Natural killer cell (primary cell): ENCODE measurements around the gene ATP1B4. TPM values are rescaled to one million over a fixed set of nuclear protein-coding genes. Genes with fewer than 3 reads are reported as not detected.
"Not testable (repeated sequence)": the region's sequence is repeated elsewhere in the genome, so short reads cannot be mapped to it uniquely, and the experiment has no call there.

Source experiments
- ATAC-seq, 3 donors: fragments of 150-1000 bp in 2 of 3; fragments of 200-7000 bp in 1 of 3; cut with Tn5 transposase; 1 replicate in 1 of 3; 2 replicates in 2 of 3; pipeline ENCODE4 v1.10.0; 2021; ENCODE audit warnings: mild to moderate bottlenecking in 2 of 3, moderate library complexity in 2 of 3
- DNase-seq, 2 donors: peaks; one replicate each; pipeline versions ENCODE4 v3.0.0 to v3.0.0-alpha.2; 2013 to 2021; ENCODE audit warnings: mixed read lengths in 1 of 2
- H3K27ac ChIP-seq: one replicate; pipeline ENCODE4 v1.5.1; 2013; ENCODE audit warnings: mild to moderate bottlenecking, low read length
- H3K27me3 ChIP-seq: one replicate; pipeline ENCODE4 v1.6.1; 2013; ENCODE audit warnings: low read length; ENCODE audit not compliant: control insufficient read depth, insufficient read depth
- H3K36me3 ChIP-seq: one replicate; pipeline ENCODE4 v1.6.1; 2013; ENCODE audit warnings: low read length; ENCODE audit not compliant: control insufficient read depth, insufficient read depth
- H3K4me1 ChIP-seq: one replicate; pipeline ENCODE4 v1.6.1; 2013; ENCODE audit warnings: low read length; ENCODE audit not compliant: control insufficient read depth, insufficient read depth
- H3K4me3 ChIP-seq: one replicate; pipeline ENCODE4 v1.5.1; 2013; ENCODE audit warnings: low read length
- H3K9me3 ChIP-seq: one replicate; pipeline ENCODE4 v1.6.1; 2013; ENCODE audit warnings: low read length; ENCODE audit not compliant: control insufficient read depth, insufficient read depth
- H3K27ac Mint-ChIP-seq, 2 donors: one replicate each; pipeline ENCODE4 v1.8.0; 2022; ENCODE audit warnings: mild to moderate bottlenecking in 2 of 2, mixed read lengths in 2 of 2, moderate library complexity in 1 of 2
- H3K27me3 Mint-ChIP-seq, 2 donors: one replicate each; pipeline ENCODE4 v1.8.0; 2022; ENCODE audit warnings: low read depth in 2 of 2, mixed read lengths in 2 of 2
- H3K36me3 Mint-ChIP-seq: one replicate; pipeline ENCODE4 v1.8.0; 2022; ENCODE audit warnings: mixed read lengths
- H3K4me1 Mint-ChIP-seq, 2 donors: one replicate each; pipeline ENCODE4 v1.8.0; 2022; ENCODE audit warnings: mixed read lengths in 2 of 2
- H3K4me3 Mint-ChIP-seq: one replicate; pipeline ENCODE4 v1.8.0; 2022; ENCODE audit warnings: mild to moderate bottlenecking, moderate library complexity, mixed read lengths
- H3K9me3 Mint-ChIP-seq, 2 donors: one replicate each; pipeline ENCODE4 v1.8.0; 2022; ENCODE audit warnings: mixed read lengths in 2 of 2
- WGBS: methylation state at CpG from one replicate; pipeline ENCODE4 v1.1.7; 2013; ENCODE audit warnings: missing lambda C conversion rate; ENCODE audit not compliant: insufficient coverage; 5-methylcytosine and 5-hydroxymethylcytosine counted together
- intact Hi-C: fragments of 100-400 bp; cut with micrococcal nuclease; formaldehyde crosslinking; loops from one replicate; pipeline ENCODE4 v1.14.2; 2022
- total RNA-seq, 4 donors: library from RNA; stranded (reverse); fragments of 120-200 nt in 1 of 4; gene quantifications; one replicate each; pipeline versions ENCODE4 v1.2.3 to v1.2.4, GENCODE V29; 2013 to 2022
- TF ChIP-seq, protein P1 (sequence below): fragments of 200-600 bp; IDR thresholded peaks from one replicate; pipeline ENCODE4 v1.8.0; 2022; ENCODE audit warnings: antibody characterized with exemption

The ATP1B4 gene
- total RNA-seq, 3 donors from 2014 or later (not counting 1 experiment from before 2014, with no cell fraction given), result not detected

DNA sequence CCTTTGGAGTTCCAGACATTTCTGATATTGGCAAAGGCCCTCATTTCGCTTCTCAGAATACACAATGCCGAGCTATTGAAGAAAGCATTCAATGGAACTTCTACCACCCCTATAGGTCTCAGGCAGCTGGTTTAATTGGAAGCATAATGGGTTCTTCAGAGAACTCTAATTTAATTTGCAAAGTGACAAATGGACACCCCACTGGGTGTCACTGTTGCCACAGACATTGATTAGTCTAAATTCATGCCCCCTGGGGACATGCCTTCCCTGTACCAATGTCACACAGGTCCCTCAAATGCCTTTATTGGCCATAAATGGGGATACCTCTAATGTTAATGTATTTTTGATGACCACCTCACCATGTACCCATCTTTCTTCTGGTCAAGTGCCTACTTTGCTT, 27.7 kb upstream of the ATP1B4 start:
- TF ChIP-seq, protein P1, sequence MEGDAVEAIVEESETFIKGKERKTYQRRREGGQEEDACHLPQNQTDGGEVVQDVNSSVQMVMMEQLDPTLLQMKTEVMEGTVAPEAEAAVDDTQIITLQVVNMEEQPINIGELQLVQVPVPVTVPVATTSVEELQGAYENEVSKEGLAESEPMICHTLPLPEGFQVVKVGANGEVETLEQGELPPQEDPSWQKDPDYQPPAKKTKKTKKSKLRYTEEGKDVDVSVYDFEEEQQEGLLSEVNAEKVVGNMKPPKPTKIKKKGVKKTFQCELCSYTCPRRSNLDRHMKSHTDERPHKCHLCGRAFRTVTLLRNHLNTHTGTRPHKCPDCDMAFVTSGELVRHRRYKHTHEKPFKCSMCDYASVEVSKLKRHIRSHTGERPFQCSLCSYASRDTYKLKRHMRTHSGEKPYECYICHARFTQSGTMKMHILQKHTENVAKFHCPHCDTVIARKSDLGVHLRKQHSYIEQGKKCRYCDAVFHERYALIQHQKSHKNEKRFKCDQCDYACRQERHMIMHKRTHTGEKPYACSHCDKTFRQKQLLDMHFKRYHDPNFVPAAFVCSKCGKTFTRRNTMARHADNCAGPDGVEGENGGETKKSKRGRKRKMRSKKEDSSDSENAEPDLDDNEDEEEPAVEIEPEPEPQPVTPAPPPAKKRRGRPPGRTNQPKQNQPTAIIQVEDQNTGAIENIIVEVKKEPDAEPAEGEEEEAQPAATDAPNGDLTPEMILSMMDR, result no peak
- Histone ChIP-seq H3K4me3 (no peak overlapping the region), H3K4me1 (no peaks in the 10 kb centered on the region), H3K9me3 (peaks cover 2% of the 10 kb centered on the region), H3K27ac (no peak overlapping the region), H3K27me3 (no peaks in the 10 kb centered on the region), H3K36me3 (no peaks in the 10 kb centered on the region)
- intact Hi-C loops, result no loop called here
- no peak overlapping the region for H3K27ac Mint-ChIP-seq
- no peak overlapping the region for H3K4me3 Mint-ChIP-seq
- peaks cover 3 to 6% of the 10 kb centered on the region in 2 donors for H3K9me3 Mint-ChIP-seq
- peak in 1 of 2 donors; percentile 4 for DNase-seq
- no peaks in the 10 kb centered on the region for H3K4me1 Mint-ChIP-seq
- H3K27me3 Mint-ChIP-seq, result peaks cover 4 to 11% of the 10 kb centered on the region in 2 donors
- H3K36me3 Mint-ChIP-seq, result peaks cover 11% of the 10 kb centered on the region
- no CpG with 5 or more reads among the region's 2 CpGs for WGBS
- ATAC-seq, result no peak

DNA sequence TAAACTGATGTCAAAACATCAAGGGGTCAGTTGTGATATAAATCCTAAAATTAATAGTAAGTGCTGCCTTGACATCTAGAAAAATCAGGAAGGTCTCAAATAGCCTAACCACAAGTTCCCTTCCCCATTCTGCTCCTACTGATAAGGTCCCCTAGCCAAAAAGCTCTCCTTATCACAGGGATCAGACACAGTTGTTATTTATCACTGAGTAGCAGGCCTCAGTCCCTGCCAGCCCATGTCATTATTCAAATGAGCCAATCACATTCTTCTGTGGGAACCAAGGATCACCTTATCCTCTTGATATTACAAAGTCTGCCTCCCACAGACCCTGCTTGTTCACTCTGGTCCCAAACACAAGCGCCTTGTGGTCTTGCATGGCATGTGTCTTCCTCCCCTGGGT, 27.3 kb upstream of the ATP1B4 start:
- ATAC-seq, result no peak
- peaks cover 3 to 16% of the 10 kb centered on the region in 2 donors for H3K27me3 Mint-ChIP-seq
- no peaks in the 10 kb centered on the region for H3K4me1 Mint-ChIP-seq

DNA sequence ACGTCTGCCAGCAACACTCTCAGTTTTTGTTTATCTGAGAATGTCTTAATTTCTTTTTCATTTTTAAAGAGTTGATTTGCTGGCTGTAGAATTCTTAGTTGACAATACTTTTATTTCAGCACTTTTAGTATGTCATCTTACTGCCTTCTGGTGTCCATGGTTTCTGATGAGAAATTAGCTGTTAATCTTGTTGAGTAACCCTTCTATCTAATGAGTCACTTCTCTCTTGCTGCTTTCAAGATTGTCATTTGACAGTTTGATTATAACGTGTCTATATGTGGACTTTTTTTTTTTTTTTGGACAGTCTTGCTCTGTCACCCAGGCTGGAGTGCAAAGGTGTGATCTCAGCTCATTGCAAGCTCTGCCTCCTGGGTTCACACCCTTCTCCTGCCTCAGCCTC, 26.6 kb upstream of the ATP1B4 start:
- Histone ChIP-seq H3K9me3 (peaks cover 5% of the 10 kb centered on the region), H3K36me3 (no peaks in the 10 kb centered on the region), H3K4me3 (no peak overlapping the region), H3K27me3 (no peaks in the 10 kb centered on the region), H3K27ac (no peak overlapping the region), H3K4me1 (no peaks in the 10 kb centered on the region)
- no peak for DNase-seq
- no peak for ATAC-seq
- Mint-ChIP-seq H3K4me1 (no peaks in the 10 kb centered on the region), H3K4me3 (no peak overlapping the region), H3K27ac (no peak overlapping the region), H3K27me3 (peaks cover 0 to 16% of the 10 kb centered on the region in 2 donors), H3K36me3 (peaks cover 16% of the 10 kb centered on the region), H3K9me3 (peaks cover 3 to 6% of the 10 kb centered on the region in 2 donors)
- TF ChIP-seq, protein P1, result no peak
- 85% methylated on average over 2 of the region's 2 CpGs for WGBS
- intact Hi-C loops, result no loop called here

More for the DNA sequence above, 27.3 kb upstream of the ATP1B4 start:
- TF ChIP-seq, protein P1, result no peak
- no peak overlapping the region for H3K4me3 Mint-ChIP-seq
- no peaks in the 10 kb centered on the region for H3K36me3 ChIP-seq
- no peak overlapping the region for H3K27ac Mint-ChIP-seq
- H3K27ac ChIP-seq, result no peak overlapping the region
- H3K9me3 ChIP-seq, result peaks cover 2% of the 10 kb centered on the region
- DNase-seq, result no peak
- H3K9me3 Mint-ChIP-seq, result peaks cover 3 to 6% of the 10 kb centered on the region in 2 donors
- no peak overlapping the region for H3K4me3 ChIP-seq
- intact Hi-C loops, result no loop called here
- WGBS, result no CpG with 5 or more reads among the region's 1 CpG
- H3K27me3 ChIP-seq, result no peaks in the 10 kb centered on the region
- H3K4me1 ChIP-seq, result no peaks in the 10 kb centered on the region
- peaks cover 16% of the 10 kb centered on the region for H3K36me3 Mint-ChIP-seq

DNA sequence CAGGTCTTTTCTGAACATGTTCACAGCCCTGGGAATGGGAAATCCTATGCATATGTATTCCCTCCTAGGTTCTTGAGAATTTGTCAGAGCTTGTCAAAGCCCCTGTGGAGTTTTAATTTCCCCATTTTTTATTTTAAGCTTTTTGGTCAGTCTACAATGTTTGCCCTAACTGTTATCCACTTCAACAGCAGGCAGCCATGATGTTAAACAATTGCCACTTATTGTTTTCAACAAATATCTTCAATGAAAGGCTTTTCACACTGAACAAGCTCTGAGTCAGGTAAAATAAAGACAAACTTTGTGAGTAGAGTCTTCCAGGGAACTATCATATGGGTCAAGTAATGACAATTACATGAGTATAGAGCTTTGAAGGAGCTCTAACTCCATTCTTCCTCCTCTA, 25.0 kb upstream of the ATP1B4 start:
- Mint-ChIP-seq H3K27me3 (peaks cover 3 to 16% of the 10 kb centered on the region in 2 donors), H3K36me3 (peaks cover 16% of the 10 kb centered on the region), H3K4me1 (no peaks in the 10 kb centered on the region), H3K9me3 (peaks cover 3 to 6% of the 10 kb centered on the region in 2 donors), H3K27ac (no peak overlapping the region), H3K4me3 (no peak overlapping the region)
- H3K4me1 ChIP-seq, result no peaks in the 10 kb centered on the region
- intact Hi-C loops, result no loop called here
- H3K27ac ChIP-seq, result no peak overlapping the region
- H3K4me3 ChIP-seq, result no peak overlapping the region
- peaks cover 5% of the 10 kb centered on the region for H3K9me3 ChIP-seq
- DNase-seq (no peak), ATAC-seq (no peak)
- no peaks in the 10 kb centered on the region for H3K36me3 ChIP-seq
- no peaks in the 10 kb centered on the region for H3K27me3 ChIP-seq
- TF ChIP-seq, protein P1, result no peak

DNA sequence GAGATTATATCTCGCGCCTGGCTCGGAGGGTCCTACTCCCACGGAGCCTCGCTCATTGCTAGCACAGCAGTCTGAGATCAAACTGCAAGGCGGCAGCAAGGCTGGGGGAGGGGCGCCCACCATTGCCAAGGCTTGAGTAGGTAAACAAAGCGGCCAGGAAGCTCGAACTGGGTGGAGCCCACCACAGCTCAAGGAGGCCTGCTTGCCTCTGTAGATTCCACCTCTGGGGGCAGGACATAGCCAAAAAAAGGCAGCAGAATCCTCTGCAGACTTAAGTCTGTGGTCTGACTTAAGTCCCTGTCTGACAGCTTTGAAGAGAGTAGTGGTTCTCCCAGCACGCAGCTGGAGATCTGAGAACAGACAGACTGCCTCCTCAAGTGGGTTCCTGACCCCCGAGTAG, 17.3 kb upstream of the ATP1B4 start:
- H3K4me3 ChIP-seq, H3K27me3 Mint-ChIP-seq, H3K27ac ChIP-seq, H3K27me3 ChIP-seq, H3K36me3 ChIP-seq, intact Hi-C loops, H3K9me3 Mint-ChIP-seq, H3K4me1 Mint-ChIP-seq, ATAC-seq, H3K9me3 ChIP-seq, H3K4me1 ChIP-seq, H3K36me3 Mint-ChIP-seq, H3K27ac Mint-ChIP-seq, H3K4me3 Mint-ChIP-seq: not testable (repeated sequence)
- DNase-seq, result peak in 1 of 2 donors; percentile 4
- 83% methylated on average over 11 of the region's 11 CpGs for WGBS
